A673 (cell line): ENCODE results near the gene ACOT7. TPM values are rescaled to one million over a fixed set of nuclear protein-coding genes. Genes with fewer than 3 reads are reported as not detected.

Experiments
- BruUV-seq: library from RNA; stranded (reverse); fragments of 400-500 nt; replicated peaks from 2 replicates; lab custom pipeline; 2021; lab: Mats Ljungman, UMichigan
- CTCF ChIA-PET: fragments of 300-600 bp; sonication (Branson Sonifier 250); formaldehyde crosslinking; loops from one replicate; lab custom pipeline; 2022; ENCODE audit warnings: antibody characterized with exemption; lab: Charles Lee
- POLR2A ChIA-PET: fragments of 300-600 bp; sonication (Branson Sonifier 250); formaldehyde crosslinking; loops from one replicate; lab custom pipeline; 2022; ENCODE audit warnings: antibody characterized with exemption; ENCODE audit not compliant: low non-redundant PET; lab: Charles Lee
- DNase-seq: peaks from one replicate; pipeline ENCODE4 v3.0.0-alpha.2; 2015; ENCODE audit warnings: low spot score
- H3K27ac ChIP-seq: fragments of 200-600 bp; sonication (generic); 2 replicates; pipeline ENCODE4 v1.5.1; 2016; ENCODE audit warnings: mixed run types, low read depth, mild to moderate bottlenecking, mixed read lengths, antibody characterized with exemption, low read length; ENCODE audit not compliant: poor library complexity, severe bottlenecking
- H3K27me3 ChIP-seq: fragments of 200-600 bp; sonication (generic); replicated peaks from 2 replicates; pipeline ENCODE4 v1.6.1; 2017; ENCODE audit warnings: mixed run types, low read depth, mild to moderate bottlenecking, mixed read lengths, antibody characterized with exemption, low read length; ENCODE audit not compliant: insufficient read depth, poor library complexity
- H3K36me3 ChIP-seq: fragments of 200-600 bp; sonication (generic); 2 replicates; pipeline ENCODE4 v1.6.1; 2016; ENCODE audit warnings: mixed run types, mild to moderate bottlenecking, mixed read lengths, antibody characterized with exemption, low read length; ENCODE audit not compliant: insufficient read depth, poor library complexity, severe bottlenecking
- H3K4me1 ChIP-seq: fragments of 200-600 bp; sonication (generic); 2 replicates; pipeline ENCODE4 v1.6.1; 2017; ENCODE audit warnings: mixed run types, mild to moderate bottlenecking, mixed read lengths, antibody characterized with exemption, low read length; ENCODE audit not compliant: insufficient read depth, poor library complexity, severe bottlenecking
- H3K4me3 ChIP-seq: fragments of 200-600 bp; sonication (generic); 2 replicates; pipeline ENCODE4 v1.5.1; 2016; ENCODE audit warnings: low read depth, mixed run types, mild to moderate bottlenecking, mixed read lengths, low read length; ENCODE audit not compliant: poor library complexity, severe bottlenecking
- H3K9me3 ChIP-seq: fragments of 200-600 bp; sonication (generic); 2 replicates; pipeline ENCODE4 v1.6.1; 2016; ENCODE audit warnings: mixed run types, low read depth, mild to moderate bottlenecking, mixed read lengths, antibody characterized with exemption, low read length; ENCODE audit not compliant: poor library complexity, severe bottlenecking
- CTCF ChIP-seq: fragments of 300-800, 200-600 bp; sonication (generic); conservative IDR thresholded peaks from 2 replicates; pipeline ENCODE4 v1.5.1; 2017; ENCODE audit warnings: low read depth, mild to moderate bottlenecking, antibody characterized with exemption, low read length, moderate library complexity, mixed read lengths
- EZH2 ChIP-seq: fragments of 200-600 bp; sonication (generic); IDR thresholded peaks from 2 replicates; pipeline ENCODE4 v1.6.1; 2017; ENCODE audit warnings: borderline replicate concordance, low read depth, mild to moderate bottlenecking, mixed read lengths, antibody characterized with exemption, low read length; ENCODE audit not compliant: poor library complexity, severe bottlenecking
- intact Hi-C: fragments of 100-400 bp; cut with micrococcal nuclease; formaldehyde crosslinking; loops from one replicate; pipeline ENCODE4 v1.10.0; 2022; ENCODE audit not compliant: unreplicated experiment
- total RNA-seq: library from RNA; stranded (reverse); gene quantifications from 2 replicates; pipeline ENCODE4 v1.2.3, GENCODE V29; 2021

ACOT7 gene
- total RNA-seq, 1 experiment from 2014 or later: 132 TPM

GRCh38 chr1:6420454-6421042 lies 27.0 kb upstream of the ACOT7 start:
- no TSS peak for BruUV-seq
- DNase-seq: no peak
- intact Hi-C loops: no loop called here
- TF ChIP-seq CTCF (no peak), EZH2 (no peak)
- Histone ChIP-seq H3K4me3 (peak overlapping the region; percentile 21), H3K27me3 (peaks cover 94% of the 10 kb centered on the region), H3K4me1 (peaks cover 12% of the 10 kb centered on the region), H3K27ac (no peak overlapping the region), H3K9me3 (no peaks in the 10 kb centered on the region), H3K36me3 (no peaks in the 10 kb centered on the region)
- POLR2A ChIA-PET: interaction anchor here (0.6 kb wide), 1 partner anchor 238 kb away, joined by 3 read pairs; no protein-coding TSS in a partner anchor
- CTCF ChIA-PET: interaction anchor here (0.5 to 0.7 kb wide), 2 partner anchors 13 to 583 kb away, joined by 3 to 9 read pairs; no protein-coding TSS in a partner anchor

- H3K27me3 ChIP-seq: peaks cover 94% of the 10 kb centered on the region
- DNase-seq: no peak
- POLR2A ChIA-PET: interaction anchor here (0.6 kb wide), 1 partner anchor 239 kb away, joined by 3 read pairs; no protein-coding TSS in a partner anchor
Measured at GRCh38 chr1:6419804-6420453, 26.4 kb upstream of the ACOT7 start, which contains the start of gene HES2. Gene HES2, minus strand, starts transcription at chr1:6419919. Its CDS starts 99 bp downstream, at chr1:6419820.

More at GRCh38 chr1:6419804-6420453, 26.4 kb upstream of the ACOT7 start, which contains the start of gene HES2:
- Histone ChIP-seq H3K4me3 (peak within 1 kb of the TSS; percentile 21), H3K27ac (no peak within 1 kb of the TSS), H3K4me1 (peaks cover 12% of the 10 kb centered on the region), H3K36me3 (no peaks in the 10 kb centered on the region), H3K9me3 (no peaks in the 10 kb centered on the region)
- intact Hi-C loops: no loop called here
- CTCF ChIA-PET: interaction anchor here (0.5 to 1.1 kb wide), 5 partner anchors 12 to 875 kb away, joined by 3 to 9 read pairs (median 3); no protein-coding TSS in a partner anchor
- TF ChIP-seq EZH2 (peak; percentile 85), CTCF (no peak)
- BruUV-seq: no TSS peak
